GM21447 (cell line): ENCODE data around the gene FNDC10.

Experiments
- ATAC-seq: cut with Tn5 transposase; IDR thresholded peaks from one replicate; pipeline ENCODE4 v1.9.1; 2021; ENCODE audit not compliant: unreplicated experiment

FNDC10 gene

DNA sequence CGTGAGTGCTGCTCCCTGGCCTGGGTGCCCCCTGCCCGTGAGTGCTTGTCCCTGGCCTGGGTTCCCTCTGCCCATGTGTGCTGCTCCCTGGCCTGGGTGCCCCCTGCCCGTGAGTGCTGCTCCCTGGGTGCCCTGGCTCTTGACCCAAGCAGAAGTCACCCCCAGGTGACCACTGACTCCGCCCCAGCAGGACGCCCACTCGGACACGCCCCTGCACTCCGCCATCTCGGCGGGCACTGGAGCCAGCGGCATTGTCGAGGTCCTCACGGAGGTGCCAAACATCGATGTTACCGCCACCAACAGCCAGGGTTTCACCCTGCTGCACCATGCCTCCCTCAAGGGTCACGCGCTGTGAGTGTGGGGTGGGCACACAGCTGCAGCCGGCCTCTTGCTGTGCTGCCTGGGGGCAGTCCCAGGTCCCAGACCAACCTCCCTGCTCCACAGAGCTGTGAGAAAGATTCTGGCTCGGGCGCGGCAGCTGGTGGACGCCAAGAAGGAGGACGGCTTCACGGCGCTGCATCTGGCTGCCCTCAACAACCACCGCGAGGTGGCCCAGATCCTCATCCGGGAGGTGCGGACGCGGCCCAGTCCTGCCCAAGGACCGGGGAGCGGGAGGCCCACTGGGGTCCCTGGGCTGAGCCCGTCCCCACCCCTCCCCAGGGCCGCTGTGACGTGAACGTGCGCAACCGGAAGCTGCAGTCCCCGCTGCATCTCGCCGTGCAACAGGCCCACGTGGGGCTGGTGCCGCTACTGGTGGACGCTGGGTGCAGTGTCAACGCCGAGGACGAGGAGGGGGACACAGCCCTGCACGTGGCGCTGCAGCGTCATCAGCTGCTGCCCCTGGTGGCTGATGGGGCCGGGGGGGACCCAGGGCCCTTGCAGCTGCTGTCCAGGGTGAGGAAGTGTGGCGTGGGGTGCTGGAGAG, 28.2 kb upstream of the FNDC10 start:
- ATAC-seq = no peak

DNA sequence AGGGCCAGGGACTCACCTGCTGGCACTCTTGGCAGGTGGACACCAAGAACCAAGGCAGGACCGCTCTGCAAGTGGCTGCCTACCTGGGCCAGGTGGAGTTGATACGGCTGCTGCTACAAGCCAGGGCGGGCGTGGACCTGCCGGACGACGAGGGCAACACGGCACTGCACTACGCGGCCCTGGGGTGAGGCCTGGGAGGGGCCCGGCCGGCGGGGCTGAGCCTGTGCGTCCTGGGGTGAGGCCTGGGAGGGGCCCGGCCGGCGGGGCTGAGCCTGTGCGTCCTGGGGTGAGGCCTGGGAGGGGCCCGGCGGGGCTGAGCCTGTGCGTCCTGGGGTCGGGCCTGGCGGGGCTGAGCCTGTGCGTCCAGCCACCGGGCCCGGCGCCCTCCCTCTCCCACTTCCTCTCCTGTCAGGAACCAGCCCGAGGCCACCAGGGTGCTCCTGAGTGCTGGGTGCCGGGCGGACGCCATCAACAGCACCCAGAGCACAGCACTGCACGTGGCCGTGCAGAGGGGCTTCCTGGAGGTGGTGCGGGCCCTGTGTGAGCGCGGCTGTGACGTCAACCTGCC, 27.4 kb upstream of the FNDC10 start:
- no peak for ATAC-seq

DNA sequence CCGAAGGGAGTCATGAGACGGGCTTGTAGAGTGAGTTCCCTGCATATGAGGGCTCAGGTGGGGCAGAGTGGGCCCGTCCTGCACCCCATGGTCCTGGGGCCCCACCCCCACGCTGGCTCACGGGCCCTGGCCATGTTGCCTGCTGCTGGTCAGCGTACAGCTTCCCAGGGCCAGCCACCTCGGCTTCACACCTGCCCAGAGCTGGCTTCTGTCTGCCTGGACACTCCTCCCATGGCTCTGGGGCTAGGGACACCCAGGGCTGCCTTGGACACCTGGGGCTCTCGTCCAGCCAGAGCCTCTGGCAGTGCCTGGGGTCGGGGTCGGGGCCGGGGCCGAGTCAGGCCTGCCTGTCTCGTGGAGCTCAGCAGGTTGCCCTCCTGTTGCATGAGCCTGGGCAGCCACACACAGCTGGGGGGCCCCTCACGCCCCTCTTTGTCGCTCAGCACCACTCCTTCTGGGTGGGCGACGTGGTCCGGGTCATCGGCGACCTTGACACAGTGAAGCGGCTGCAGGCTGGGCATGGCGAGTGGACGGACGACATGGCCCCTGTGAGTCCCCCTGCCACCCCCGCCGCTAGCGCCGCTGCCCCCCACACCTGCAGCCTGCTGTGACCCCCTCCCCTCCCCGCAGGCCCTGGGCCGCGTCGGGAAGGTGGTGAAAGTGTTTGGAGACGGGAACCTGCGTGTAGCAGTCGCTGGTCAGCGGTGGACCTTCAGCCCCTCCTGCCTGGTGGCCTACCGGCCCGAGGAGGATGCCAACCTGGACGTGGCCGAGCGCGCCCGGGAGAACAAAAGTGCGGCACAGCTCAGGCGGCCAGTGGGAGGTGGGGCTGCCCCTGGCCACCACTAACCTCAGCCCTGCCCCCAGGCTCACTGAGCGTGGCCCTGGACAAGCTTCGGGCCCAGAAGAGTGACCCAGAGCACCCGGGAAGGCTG, 26.5 kb upstream of the FNDC10 start:
- no peak for ATAC-seq

DNA sequence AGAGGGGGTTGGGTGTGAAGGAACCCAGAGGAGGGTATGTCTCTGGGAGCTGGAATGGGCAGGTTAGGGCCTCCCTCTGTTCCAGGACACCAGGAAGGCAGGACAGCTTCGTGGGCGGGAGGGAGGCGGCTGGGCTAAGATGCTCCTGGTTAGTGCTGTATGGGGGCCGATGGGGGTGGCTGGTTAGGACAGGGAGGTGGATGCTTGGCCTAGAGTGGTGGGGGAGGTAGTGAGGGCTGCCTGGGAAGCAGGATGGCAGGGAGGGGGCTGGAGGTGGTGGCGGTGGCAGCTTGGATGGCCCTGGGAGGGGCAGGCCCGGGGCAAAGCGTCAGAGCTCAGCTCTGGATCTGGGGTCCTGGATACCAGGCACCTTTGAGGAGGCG, 25.9 kb upstream of the FNDC10 start:
- ATAC-seq = no peak

DNA sequence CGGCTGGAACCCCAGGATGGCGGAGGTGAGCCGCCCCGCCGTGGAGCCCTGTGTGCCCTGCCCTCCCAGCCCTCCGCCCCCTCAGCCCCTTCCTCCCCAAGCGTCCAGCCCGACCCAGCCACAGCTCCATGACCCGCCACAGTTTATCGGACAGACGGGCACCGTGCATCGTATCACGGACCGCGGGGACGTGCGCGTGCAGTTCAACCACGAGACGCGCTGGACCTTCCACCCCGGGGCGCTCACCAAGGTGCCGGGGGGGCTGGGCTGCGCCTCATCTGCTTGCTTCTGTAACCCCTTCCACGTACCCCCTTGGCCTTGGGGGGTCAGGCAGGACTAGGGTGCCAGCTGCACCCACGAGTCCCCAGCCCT, 25.5 kb upstream of the FNDC10 start:
- no peak for ATAC-seq

DNA sequence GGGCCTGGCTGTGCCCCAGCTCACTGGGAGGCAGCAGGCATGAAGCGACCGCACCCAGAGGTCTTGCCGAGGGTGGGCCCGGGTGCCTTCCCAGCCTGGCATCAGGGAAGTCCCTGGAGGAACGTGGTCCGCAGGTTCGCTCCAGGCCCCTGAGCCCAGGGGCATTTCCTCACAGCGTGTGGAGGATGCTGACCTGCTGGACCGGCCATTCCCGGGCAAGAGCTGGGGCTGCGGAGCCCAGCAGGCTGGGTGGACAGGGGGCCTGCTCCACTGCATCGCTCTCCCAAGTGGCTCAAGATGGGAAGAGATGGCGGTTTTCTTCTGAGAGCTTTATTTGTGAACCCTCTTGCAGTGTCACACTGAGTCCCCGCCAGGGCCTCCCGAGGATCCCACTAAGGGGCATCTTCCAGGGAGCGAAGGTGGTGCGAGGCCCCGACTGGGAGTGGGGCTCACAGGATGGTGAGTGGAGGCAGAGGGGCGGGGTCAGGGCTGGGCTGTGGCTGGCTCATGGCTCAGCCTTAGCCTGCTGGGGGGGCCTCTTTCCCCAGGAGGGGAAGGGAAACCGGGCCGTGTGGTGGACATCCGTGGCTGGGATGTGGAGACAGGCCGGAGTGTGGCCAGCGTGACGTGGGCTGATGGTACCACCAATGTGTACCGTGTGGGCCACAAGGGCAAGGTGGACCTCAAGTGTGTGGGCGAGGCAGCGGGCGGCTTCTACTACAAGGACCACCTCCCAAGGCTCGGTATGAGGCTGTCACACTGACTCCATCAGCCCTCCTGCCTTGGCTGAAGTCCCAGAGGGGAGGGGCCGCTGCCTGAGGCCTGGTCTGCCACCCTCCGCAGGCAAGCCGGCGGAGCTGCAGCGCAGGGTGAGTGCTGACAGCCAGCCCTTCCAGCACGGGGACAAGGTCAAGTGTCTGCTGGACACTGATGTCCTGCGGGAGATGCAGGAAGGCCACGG, 24.8 kb upstream of the FNDC10 start:
- no peak for ATAC-seq

DNA sequence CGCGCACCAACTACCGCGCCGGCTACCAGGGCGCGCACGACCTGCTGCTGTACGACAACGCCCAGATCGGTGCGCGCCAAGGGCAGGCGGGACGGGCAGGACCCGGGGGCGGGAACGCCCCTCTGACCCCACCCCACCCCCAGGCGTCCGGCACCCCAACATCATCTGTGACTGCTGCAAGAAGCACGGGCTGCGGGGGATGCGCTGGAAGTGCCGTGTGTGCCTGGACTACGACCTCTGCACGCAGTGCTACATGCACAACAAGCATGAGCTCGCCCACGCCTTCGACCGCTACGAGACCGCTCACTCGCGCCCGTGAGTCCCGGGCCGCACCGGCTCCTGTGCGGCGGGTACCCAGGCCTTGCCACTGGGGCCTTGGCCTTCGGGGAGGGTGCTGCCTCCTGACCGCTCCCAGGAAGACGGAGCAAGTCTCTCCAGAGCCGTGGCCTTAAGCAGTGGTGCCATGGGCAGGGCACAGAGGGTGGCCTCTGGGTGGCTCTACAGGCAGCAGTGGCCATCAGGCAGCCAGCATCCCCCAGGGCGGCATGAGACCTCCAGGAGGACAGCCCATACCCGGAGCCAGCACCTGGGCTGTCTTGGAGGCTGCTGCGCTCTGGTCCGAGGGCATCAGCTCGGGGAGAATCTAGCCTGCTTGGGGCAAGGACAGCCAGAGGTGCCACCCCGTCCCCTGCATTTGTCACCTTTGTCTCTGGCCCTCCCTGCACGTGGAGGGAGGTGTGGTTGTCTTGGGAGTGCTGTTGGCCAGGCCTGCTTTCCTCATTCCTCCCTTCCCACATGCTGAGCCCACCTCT, 23.9 kb upstream of the FNDC10 start:
- no peak for ATAC-seq

- no peak for ATAC-seq
These were observed 23.3 kb upstream of the FNDC10 start for GRCh38 chr1:1623181-1623630.

DNA sequence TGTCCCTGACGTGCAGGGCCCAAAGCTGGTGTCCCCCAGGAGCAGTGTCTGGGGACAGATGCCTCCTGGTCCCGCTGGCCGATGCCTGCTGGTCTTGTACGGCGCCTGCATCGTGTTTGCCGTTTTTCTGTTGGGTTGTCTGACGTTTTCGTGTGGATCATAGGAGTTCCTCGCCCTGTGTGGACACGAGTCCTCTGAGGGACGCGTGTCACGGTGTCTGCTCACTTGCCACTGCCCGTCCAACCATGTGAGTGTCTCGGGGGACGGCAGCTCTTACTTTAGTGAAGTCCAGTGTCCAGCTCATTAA, 22.8 kb upstream of the FNDC10 start:
- no peak for ATAC-seq

GRCh38 chr1:1622010-1622787, 22.3 kb upstream of the FNDC10 start:
- ATAC-seq = no peak

- ATAC-seq = no peak
These were observed 21.5 kb upstream of the FNDC10 start for GRCh38 chr1:1621173-1622009.

- ATAC-seq = no peak
These were observed 20.7 kb upstream of the FNDC10 start for GRCh38 chr1:1620433-1621139.

DNA sequence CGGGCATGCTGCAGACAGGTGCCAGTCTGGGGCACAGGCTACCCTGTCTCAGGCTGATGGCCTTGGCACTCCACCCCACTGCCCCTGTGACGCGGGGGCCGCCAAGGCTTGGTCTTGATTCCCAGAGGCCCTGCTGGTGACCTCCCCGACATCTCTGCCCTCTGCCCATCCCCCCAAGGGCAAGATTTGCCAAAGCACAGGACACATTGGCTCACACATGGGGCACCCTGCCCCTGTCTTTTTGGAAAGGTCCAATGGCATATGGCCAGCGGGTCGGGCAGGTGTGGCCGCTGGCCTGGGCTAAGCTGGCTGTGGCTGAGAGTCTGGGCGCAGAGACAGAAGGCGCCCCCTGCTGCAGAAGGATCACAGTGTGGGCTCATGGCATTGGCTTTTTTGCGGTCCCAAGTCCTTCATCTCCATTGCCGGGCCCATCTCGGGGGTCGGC, 20.0 kb upstream of the FNDC10 start:
- ATAC-seq = no peak

DNA sequence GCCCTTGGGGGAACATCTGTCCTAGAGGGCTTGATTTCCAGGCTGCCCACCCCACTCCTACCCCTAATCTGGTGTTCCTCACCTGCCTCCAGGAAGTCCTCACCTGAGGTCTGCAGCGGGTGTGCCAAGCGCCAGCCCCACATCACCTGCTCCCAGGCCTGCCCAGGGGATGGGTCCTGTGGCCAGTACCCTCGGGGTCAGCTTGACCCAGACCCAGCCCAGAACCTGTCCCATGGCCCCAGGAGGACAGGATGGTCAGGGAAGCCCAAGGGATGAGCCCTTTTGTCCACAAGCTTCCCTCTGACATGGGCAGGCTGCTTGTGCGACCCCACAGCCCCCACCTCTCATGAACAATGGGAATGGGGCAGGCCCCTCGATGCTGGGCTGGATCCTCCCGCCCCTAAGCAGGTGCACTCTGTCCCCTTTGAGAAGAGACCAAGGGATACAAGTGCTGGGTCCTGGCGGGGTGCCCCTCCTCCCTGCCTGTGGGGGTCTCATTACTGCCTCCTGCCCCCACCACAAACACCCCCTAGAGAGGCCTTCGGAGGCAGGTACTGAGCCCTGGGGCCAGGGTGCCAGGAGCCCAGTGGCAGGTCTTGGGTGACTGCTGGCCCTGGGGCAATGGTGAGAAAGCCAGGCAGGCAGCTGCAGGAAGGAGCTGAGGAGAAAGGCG, 18.6 kb upstream of the FNDC10 start:
- no peak for ATAC-seq

GRCh38 chr1:1617925-1618324, 18.0 kb upstream of the FNDC10 start:
- no peak for ATAC-seq

DNA sequence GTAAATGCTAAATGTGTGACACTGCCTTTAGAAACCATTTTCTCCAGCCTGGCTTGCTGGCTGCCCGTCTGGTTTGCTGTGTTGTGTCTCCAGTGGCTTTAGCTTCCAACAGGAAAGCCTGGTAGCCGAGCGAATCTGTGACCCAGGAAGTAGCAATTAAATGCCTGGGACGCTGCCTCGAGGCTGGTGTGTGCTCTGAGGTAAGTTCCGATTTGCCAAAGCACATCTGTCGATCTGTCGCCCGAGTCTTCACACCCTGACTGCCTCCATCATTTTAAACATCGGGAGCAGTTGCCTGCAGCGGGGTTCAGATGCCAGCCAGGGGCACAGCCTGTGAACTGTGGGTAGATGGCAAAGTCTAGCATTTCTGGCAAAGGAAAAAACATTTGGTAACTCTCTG, 17.6 kb upstream of the FNDC10 start:
- ATAC-seq = no peak

DNA sequence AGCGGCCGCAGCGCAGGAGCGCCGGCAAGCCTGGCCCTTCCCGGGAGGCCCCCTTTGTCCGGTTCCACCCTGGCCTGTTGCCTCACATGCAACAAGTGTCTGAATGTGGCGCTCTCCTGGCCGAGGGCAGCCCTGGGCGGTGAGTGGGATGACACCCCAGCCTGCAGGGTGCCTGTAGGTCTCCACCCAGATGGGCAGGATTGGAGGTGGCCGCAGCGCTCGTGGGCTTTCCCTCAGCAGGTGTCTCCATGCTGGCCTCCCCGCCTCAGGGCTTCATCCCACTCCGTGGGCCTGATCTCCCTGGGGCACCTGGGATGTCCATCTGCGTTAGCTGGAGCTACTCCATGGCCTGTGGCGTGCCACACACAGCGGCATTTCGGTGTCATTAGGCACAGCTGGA, 16.9 kb upstream of the FNDC10 start:
- no peak for ATAC-seq
